Activated gamma-delta T cell treated with anti-CD3 and anti-CD28 coated beads, Interleukin-2, amount 50 U/mL, for 16 hours (primary cell): Measurements from ENCODE around the gene TCTN1.
A peak's percentile ranks its signal among the peaks of the same experiment; 100 is the strongest.

Source experiments
- DNase-seq: peaks from one replicate; pipeline ENCODE4 v3.0.0-alpha.2; 2020; ENCODE audit warnings: low read depth

Gene TCTN1

DNA sequence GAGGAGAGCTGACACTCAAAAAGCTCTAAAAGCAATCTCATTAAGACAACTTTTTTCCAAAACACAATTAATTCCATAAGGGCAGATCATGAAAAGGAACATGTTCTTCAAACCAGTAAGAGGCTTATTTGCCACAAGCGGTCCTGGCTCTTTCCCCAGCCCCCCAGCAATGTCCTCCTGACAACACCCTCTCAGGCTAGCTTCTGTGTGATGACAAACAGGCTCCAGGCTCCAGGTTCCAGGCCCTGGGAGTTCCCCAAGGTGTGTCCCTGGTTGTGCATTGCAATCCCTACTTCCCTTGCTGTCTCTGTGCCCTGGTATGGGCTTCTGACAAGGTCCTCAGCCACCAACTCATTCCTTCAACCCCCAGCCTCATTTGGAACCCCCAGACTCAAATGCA lies 66.1 kb downstream of the TCTN1 start:
- no peak for DNase-seq

DNA sequence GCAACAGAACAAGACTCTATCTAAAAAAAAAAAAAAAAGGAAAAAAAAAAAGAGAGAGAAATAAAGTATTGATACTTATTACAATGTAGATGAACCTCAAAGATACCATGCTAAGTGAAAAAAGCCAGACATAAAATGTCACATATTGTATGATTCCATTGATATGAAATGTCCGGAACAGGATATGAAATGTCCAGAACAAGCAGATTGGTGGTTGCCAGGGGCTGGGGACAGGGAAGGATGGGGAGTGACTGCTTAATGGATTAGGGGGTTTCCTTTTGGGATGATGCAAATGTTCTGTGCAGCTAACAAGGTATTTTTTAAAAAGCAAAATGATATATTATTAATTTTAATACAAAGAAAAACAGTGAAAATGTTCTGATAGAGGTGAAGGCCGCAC lies 70.0 kb downstream of the TCTN1 start:
- no peak for DNase-seq

DNA sequence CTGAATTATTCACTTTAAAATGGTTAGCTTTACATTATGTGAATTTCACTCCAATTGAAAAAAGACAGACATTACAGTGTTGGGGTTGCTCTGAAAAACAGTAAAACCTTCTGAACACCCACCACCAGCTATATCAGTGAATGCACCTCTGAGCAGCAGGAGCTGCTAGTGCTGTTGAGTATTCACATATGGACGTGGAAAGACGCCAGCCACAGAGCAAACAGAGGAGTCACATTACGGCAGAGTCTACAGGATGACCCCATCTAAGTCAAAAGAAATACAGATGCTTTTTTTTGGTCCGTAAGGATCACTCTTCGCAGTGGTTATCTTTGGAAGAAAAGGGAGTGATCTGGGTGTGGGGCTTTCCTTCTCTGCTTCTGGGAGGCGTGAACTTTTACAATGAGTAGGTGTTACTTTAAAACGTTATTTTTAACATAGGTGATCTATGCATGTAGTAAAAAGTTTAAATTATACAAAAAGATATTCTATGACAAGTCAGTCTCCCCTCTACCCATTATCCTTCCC lies 70.4 kb downstream of the TCTN1 start:
- DNase-seq, result no peak

DNA sequence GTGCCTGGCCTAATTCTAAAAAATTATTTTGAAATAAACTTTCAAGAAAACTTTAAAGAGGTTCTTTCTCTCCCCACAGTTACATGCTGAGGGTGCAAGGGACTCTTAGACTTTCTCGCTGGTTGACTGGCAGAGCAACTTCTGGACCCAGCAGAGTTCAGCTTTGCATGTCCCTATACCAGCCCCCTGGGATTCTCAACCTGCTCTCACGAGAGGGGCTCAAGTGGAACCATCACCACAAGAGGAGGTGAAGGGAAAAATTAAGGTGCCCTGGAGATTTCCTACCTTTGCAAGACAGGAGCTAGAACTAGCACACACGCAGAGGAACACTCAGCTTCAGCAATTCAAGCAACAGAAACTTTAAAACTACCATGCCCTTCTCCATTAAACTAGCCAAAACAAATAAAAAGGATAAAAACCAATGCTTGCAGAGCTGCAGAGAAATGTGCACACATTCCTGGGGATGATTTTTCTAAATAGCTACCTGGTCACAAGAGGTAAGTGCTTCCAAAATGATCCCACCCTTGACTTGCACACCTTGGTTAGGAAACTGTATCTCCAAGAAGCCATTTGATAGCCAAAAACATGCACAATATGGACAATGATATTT lies 72.5 kb downstream of the TCTN1 start:
- DNase-seq, result no peak

DNA sequence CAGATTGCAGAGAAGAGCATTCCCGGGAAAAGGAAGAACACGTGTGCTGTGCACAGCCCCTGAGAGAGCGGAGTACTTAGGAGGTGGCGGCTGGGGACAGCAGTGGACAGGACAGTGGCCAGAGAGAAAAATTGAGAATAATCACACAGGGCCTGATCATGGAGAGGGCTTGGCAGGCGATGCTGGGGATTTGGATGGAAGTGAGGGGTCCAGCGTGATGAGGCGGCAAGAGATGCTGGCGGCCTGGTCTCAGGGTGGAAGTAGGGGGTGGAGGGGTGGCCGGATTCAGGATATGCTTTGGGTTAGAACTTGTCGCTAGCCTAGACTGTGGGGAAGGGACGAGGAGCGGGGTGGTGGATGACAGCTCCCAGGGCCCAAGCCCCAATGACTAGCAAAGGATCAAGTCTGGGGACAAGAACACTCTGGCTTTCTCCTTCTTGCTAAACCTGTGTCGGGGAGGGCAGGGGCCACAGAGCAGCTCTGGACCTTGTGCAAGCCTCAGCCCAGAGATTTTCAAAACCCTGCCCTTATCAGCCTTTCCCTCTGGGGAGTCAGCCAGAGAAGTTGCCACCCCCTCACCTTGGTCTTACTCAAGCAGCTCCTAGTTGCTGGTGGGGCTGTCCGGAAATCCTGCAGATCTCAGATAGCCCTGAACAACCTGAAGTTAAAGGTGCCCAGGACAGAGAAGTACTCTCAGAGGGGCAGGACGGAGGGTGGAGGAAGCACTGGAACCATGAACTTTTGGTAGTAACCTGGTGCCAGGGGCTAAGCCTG lies 73.7 kb downstream of the TCTN1 start:
- no peak for DNase-seq

DNA sequence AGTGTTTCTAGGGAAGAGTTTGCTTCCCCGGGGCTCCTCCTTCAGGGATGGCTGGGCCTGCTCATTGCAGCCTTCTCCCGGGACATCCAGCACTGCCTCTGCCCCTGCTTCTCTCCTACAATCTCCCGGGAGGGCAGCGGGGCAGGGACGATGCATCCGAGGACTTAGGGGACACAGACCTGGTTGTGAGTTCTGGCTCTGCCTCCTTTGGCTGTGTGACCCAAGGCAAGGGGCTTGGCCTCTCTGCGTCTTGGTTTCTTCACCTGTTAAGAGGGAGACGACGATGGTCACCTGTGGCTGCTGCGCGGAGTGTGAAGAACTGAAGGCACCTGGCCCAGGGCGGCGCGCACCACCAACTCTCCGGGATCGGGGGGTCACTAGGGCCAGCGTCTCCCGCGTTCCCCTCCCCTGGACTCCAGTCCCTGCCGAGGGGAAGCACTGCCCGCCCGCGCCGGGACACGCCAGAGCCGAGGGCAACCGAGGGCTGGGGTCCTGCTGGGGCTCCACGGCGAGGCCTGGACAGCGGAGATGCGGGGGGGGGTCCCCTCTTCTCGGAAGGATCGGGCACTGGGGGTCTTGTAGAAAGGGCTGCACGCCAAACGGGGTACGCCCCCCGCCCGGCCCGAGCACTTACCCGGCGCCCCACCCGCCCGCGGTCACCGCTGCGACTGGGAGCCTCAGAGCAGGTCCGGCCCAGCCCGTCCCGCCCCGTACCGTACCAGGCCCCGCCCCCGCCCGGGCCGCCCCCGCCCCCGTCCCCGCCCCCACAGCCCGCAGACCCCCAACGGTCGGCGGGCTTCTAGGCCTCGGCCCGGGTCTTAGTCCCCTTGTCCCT lies 74.7 kb downstream of the TCTN1 start, which contains the start of gene HVCN1:
Gene HVCN1 (minus strand): TSS at position 670 of the 835 bp plus-strand sequence. CDS start 5,870 bp downstream, outside the sequence.
- DNase-seq, result peak; percentile 4

DNA sequence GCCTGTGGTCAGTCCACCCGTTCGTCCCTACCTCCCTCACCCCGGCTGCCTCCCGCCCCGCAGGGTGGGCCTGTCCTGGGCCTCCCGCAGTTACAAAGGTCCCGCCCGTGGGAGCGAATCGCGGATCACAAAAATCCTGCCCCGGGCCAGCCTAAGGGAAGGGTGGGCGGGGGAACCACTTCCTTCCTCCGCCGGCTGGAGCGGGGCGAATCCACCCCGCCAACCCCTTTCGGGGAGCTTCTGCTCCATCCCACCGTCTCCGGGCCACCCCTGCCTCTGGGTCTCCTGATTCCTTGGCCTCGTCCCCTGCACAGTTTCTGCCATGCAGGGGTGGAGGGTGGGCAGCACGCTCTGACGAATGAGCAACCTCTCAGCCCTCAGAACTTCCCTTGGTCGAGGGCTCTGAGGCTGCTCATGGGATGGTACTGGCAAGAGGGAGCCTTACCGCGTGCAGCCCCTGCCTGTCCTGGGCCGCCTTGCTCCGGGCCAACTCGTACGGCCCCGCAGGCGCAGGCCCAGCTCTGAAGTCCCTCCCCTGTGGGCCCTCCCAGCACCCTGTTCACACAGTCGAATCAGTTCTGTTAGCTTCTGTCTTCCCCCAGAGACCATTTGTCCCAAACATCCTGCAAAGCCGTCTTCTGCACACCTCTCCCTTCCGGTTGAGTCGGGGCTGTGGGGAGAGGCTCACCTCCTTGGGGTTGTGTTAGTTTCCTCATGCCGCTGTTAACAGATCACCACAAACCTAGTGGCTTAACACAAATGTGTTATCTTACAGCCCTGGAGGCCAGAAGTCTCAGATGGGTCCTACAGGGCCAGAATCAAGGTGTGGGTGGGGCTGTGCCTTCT lies 75.6 kb downstream of the TCTN1 start:
- peak; percentile 28 for DNase-seq

DNA sequence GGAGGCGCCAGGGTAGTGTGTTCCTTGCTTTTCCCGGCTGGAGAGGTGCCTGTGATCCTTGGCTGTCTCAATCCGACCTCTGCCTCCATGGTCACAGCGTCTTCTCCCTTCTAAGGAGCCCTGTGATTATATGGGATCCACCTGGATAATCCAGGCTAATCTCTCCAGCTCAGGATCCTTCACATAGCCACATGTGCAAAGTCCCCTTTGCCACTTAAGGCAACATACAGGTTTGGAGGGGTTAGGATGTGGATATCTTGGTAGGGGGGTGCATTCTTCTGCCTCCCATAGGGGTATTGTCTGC lies 76.2 kb downstream of the TCTN1 start:
- no peak for DNase-seq

DNA sequence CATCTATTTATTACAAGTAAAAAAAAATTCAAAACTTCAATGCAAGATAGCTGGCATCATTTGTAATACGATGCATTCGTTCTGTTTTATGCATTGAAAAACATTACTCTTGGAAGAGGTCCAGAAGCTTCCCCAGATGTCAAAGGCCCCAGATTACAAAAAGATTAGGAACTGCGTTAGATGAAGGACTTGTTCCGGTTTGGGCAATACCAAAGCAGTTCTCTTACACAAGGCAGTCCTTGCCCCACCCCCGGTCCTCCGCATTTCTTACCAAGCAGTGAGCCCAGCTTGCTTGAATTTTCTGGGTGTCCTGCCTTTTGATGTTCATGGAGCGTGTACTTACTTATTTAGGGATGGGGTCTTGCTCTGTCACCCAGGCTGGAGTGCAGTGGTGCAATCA lies 79.8 kb downstream of the TCTN1 start:
- no peak for DNase-seq

DNA sequence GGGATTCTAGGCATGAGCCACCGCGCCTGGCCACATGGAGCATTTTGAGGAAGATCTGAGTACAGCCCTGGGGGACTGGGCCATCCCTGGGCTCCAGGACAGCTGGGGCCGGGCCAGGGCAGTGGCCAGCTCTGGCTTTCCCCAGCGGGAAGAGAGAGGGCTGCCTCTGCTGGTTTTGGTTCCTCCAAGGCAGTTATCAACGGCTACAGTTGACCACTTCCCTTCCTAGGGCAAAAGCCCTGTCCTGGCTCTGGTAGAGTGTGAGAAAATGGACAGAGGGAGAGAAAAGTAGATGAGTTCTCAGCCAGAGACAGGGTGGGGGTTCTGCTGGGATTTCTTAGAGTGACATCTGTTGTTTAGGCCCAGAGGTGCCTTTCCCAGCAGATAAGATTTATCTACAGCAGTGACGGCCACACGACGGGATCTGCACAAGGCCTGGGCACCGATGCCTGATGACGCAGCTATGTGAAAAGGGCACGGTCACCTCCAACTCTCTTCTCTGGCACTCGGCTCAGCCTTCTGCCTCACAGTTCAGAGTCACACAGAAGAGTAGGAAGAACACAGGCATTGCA lies 80.5 kb downstream of the TCTN1 start:
- no peak for DNase-seq

DNA sequence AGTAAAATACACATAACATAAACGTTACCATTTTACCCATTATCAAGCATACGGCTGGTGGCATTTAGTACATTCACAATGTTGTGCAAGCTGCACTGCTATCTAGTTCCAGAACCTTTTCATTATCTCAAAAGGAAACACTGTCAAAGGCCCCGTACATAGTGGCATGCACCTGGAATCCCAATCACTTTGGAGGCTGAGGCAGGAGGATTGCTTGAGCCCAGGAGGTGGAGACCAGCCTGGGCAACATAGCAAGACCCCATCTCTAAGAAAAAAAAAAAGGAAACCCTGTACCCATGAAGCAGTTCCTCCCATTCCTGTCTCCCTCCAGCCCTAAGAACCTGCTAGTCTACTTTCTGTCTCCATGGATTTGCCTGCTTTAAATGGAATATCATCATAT lies 82.4 kb downstream of the TCTN1 start:
- no peak for DNase-seq

DNA sequence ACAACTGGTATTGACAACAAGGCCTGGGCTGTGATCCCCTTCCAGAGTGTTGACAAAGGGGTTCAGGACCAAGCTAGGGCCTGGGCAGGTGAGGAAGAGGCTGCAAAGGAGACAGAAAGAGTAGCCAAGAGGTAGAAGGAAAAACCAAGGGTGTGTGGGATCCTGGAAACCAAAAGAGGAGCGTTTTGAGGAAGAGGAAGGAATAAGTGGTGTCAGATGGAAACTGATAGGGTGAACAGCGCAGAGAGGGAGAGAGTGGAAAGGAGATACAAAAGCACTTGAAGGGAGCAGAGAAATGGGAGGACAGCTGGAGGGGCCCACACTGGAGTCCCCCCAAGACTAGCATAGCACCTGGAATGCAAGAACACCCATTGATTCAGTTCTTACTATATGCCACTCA lies 83.3 kb downstream of the TCTN1 start:
- DNase-seq, result no peak

DNA sequence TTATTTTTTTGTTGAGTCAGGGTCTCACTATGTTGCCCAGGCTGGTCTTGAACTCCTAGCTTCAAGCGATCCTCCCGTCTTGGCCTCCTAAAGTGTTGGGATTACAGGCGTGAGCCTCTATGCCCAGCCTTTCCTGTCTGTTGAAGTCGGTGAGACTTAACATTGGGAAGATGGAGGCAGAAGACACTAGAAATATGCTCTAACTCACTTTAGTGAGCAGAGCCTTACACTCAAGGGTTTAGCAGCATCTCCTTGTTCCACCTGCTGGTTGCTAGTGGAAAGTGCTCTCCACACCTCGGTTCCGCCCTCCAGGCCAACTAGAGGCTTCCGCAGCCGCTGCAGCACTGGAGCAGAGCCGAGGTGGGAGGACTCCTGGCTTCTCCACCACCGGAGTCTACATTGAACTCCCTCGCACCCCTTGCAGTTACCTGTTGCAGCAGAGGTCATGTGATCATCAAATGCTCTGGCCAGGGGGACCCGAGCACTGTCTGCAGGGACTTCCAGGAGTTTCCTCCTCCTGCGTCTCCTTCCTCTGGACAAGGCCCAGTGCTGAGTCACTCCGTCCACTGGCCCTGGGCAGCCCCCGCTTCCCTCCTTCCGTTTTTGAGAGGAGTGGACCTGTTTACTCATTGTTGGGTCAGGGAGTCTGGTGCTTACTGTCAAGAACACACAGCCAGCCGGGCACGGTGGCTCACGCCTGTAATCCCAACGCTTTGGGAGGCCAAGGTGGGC lies 84.4 kb downstream of the TCTN1 start:
- DNase-seq, result peak; percentile 52
